Measurements from ENCODE around the gene IFT122.
"Not testable (repeated sequence)": the region's sequence is repeated elsewhere in the genome, so short reads cannot be mapped to it uniquely, and the experiment has no call there.

Gene IFT122

DNA sequence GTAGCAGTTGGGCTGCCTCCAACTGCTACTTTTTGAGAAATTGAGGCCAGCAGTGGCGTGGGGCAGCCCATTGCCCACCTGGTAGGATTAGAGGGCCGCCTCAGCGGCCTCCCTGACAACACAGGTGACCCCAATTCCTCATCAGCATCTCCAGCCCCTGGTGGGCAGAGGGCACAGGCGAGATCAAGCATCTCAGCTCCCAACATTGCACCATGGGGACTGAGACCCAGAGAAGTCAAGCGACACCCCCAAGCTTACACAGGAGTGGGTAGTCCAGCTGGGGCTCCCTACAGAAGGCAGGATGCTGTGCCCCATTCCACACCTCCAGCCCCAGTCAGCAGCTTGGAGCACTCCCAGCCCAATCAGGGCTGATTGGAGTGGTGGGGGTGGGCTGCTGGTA lies 102.7 kb downstream of the IFT122 start:
- no peak overlapping the region for H3K4me3 ChIP-seq (ENCODE audit: extremely low read depth, insufficient read depth, low read length, poor library complexity, severe bottlenecking)
- H3K9me3 ChIP-seq (ENCODE audit: control insufficient read depth, low read length): no peaks in the 10 kb centered on the region
- H3K4me1 ChIP-seq (ENCODE audit: control insufficient read depth, insufficient read depth, low read length, poor library complexity, severe bottlenecking): no peaks in the 10 kb centered on the region
- WGBS, 2 experiments (ENCODE audit: insufficient coverage in 2 of 2): 88 to 90% methylated on average over 4 of the region's 5 CpGs
- H3K36me3 ChIP-seq (ENCODE audit: control insufficient read depth, insufficient read depth, low read length): no peaks in the 10 kb centered on the region
- no peak overlapping the region for H3K27ac ChIP-seq (ENCODE audit: low read depth, low read length, severe bottlenecking)

DNA sequence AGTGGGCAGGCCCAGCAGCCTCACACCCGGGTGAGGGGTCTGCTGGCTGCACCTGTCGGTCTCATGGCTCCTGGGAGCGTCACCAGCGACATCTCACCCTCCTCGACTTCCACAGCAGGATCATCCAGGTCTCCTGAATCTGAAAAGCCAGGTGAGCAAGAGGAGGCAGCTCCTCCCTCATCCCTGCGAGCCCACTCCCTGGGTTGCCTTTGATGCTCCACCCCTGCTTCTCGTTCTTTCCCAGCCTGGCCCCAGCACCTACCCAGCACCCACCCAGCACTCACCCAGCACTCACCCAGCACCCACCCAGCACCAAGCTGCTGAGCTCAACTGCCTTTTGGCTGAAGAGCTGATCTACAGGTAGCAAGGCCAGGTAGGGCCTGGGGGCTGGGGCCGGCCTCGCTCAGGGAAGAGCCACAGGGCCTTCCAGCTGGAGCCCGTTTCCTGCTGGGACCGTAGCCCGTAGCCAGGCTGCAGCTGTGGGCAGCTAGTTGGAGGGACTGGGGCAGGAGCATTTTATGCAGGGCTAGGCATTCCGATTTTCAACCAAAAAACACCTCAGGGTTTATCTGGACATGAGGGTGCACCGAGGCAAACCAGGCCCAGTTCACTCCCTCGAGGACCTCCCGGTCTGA lies 103.2 kb downstream of the IFT122 start, which contains the start of gene H1-8:
Gene H1-8, plus strand, starts transcription at position 20 of the 635 bp plus-strand sequence. Its CDS starts 44 bp downstream, at position 64.
- no peaks in the 10 kb centered on the region for H3K36me3 ChIP-seq (ENCODE audit: control insufficient read depth, insufficient read depth, low read length)
- H3K4me3 ChIP-seq (ENCODE audit: extremely low read depth, insufficient read depth, low read length, poor library complexity, severe bottlenecking): no peak within 1 kb of the TSS
- WGBS, 2 experiments (ENCODE audit: insufficient coverage in 2 of 2): 89 to 91% methylated on average over 12 to 15 of the region's 16 CpGs
- H3K4me1 ChIP-seq (ENCODE audit: control insufficient read depth, insufficient read depth, low read length, poor library complexity, severe bottlenecking): no peaks in the 10 kb centered on the region
- H3K27ac ChIP-seq (ENCODE audit: low read depth, low read length, severe bottlenecking): no peak within 1 kb of the TSS
- no peaks in the 10 kb centered on the region for H3K9me3 ChIP-seq (ENCODE audit: control insufficient read depth, low read length)

DNA sequence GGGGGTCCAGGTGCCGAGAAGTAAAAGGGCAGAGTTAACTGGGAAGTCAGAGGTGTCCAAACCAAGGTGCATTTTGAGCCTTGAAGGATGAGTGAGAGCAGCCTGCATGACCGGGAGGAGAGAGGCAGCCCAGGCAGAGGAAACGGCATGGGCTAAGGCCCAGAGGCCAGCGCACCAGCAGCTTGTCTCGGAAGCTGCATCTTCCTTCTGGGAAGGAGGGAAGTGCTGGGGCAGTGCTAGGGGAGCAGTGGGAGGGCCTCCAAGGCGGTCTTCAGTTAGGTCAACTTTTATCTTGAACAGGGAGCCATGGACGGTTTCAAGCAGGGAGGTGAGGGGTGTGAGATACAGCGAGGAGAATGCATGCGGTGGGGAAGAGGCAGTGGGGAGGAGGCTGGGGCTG lies 104.0 kb downstream of the IFT122 start:
- Histone ChIP-seq H3K4me1 (ENCODE audit: control insufficient read depth, insufficient read depth, low read length, poor library complexity, severe bottlenecking) (peaks cover 3% of the 10 kb centered on the region), H3K9me3 (ENCODE audit: control insufficient read depth, low read length) (no peaks in the 10 kb centered on the region), H3K36me3 (ENCODE audit: control insufficient read depth, insufficient read depth, low read length) (no peaks in the 10 kb centered on the region), H3K4me3 (ENCODE audit: extremely low read depth, insufficient read depth, low read length, poor library complexity, severe bottlenecking) (no peak overlapping the region), H3K27ac (ENCODE audit: low read depth, low read length, severe bottlenecking) (no peak overlapping the region)
- 82 to 92% methylated on average over 9 of the region's 9 CpGs for WGBS, 2 experiments (ENCODE audit: insufficient coverage in 2 of 2)

DNA sequence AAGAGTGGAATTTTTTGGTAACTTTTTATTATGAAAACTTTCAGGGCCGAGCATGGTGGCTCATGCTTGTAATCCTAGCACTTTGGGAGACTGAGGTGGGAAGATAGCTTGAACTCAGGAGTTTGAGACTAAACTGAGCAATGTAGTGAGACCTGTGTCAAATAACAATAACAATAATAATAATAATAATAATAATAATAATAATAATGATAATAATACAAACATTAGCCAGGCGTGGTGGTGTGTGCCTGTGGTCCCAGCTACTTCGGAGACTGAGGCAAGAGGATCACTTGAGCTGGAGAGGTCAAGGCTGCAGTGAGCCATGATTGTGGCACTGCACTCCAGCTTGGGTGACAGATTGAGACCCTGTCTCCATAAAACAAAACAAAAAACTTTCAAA lies 105.9 kb downstream of the IFT122 start:
- 100% methylated on average over 2 to 3 of the region's 3 CpGs for WGBS, 2 experiments (ENCODE audit: insufficient coverage in 2 of 2)
- H3K27ac ChIP-seq (ENCODE audit: low read depth, low read length, severe bottlenecking): not testable (repeated sequence)

DNA sequence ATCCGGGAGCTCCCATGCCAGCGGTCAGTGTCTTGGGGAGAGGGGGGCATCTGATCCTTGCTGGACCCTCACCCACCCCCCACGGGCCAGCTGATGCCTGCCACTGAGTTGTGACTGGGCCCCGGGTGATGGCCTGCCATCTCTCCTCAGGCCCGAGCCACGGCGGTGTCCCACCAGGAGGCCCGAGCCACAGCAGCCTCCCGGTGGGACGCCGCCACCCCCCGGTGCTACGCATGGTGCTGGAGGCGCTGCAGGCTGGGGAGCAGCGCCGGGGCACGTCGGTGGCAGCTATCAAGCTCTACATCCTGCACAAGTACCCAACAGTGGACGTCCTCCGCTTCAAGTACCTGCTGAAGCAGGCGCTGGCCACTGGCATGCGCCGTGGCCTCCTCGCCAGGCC lies 107.2 kb downstream of the IFT122 start:
- H3K9me3 ChIP-seq (ENCODE audit: control insufficient read depth, low read length): no peaks in the 10 kb centered on the region
- H3K27ac ChIP-seq (ENCODE audit: low read depth, low read length, severe bottlenecking): no peak overlapping the region
- H3K4me1 ChIP-seq (ENCODE audit: control insufficient read depth, insufficient read depth, low read length, poor library complexity, severe bottlenecking): peaks cover 14% of the 10 kb centered on the region
- 96 to 98% methylated on average over 20 to 24 of the region's 24 CpGs for WGBS, 2 experiments (ENCODE audit: insufficient coverage in 2 of 2)
- H3K36me3 ChIP-seq (ENCODE audit: control insufficient read depth, insufficient read depth, low read length): no peaks in the 10 kb centered on the region
- H3K4me3 ChIP-seq (ENCODE audit: extremely low read depth, insufficient read depth, low read length, poor library complexity, severe bottlenecking): no peak overlapping the region

More for the DNA sequence above, 105.9 kb downstream of the IFT122 start:
- H3K4me1 ChIP-seq (ENCODE audit: control insufficient read depth, insufficient read depth, low read length, poor library complexity, severe bottlenecking): peaks cover 10% of the 10 kb centered on the region
- H3K4me3 ChIP-seq (ENCODE audit: extremely low read depth, insufficient read depth, low read length, poor library complexity, severe bottlenecking); H3K36me3 ChIP-seq (ENCODE audit: control insufficient read depth, insufficient read depth, low read length); H3K9me3 ChIP-seq (ENCODE audit: control insufficient read depth, low read length): not testable (repeated sequence)

DNA sequence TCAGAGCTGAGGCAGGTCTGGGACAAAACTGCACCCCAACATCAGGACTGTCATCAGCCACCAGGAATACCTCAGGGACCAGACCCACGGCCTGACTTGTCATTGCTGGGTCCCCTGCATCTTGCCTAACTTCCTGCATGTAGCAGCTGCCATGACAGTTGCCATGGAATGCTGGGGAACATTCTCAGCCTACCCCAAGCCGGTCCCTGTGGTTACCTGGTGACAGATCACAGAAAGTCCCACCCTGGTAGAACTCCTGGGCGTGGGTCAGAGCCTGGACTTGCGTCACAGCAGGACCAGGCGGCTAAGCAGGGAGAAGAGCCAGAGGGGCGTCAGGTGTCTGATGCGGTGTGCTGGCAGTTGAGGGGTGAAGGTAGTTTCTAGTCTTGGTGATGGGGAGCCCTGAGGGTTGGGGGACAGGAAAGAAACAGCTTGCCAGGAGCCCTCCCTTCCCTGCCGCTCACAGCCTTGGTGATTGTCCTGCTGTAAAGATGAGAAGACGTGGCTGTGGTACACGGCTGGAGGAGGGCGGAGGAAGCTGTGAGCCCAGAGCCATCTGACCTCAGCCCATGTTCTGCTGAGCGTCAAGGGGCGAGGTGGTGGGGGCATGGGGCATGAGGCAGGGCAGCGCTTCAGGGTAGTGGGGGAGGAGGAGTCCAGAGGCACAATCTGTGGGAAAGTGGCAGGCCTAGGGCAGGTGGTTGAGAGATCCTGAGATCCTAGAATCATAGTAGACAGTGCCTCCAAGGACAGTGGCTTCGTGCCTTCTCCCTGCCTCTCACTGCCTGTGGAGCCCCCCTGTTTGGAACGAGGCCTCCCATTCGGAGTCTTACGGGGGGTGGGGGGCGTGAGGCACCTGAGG lies 108.3 kb downstream of the IFT122 start:
- H3K4me3 ChIP-seq (ENCODE audit: extremely low read depth, insufficient read depth, low read length, poor library complexity, severe bottlenecking): no peak overlapping the region
- WGBS, 2 experiments (ENCODE audit: insufficient coverage in 2 of 2): 89 to 94% methylated on average over 15 to 19 of the region's 19 CpGs
- H3K4me1 ChIP-seq (ENCODE audit: control insufficient read depth, insufficient read depth, low read length, poor library complexity, severe bottlenecking): peaks cover 25% of the 10 kb centered on the region
- no peaks in the 10 kb centered on the region for H3K9me3 ChIP-seq (ENCODE audit: control insufficient read depth, low read length)
- no peaks in the 10 kb centered on the region for H3K36me3 ChIP-seq (ENCODE audit: control insufficient read depth, insufficient read depth, low read length)
- H3K27ac ChIP-seq (ENCODE audit: low read depth, low read length, severe bottlenecking): peak overlapping the region; percentile 29

DNA sequence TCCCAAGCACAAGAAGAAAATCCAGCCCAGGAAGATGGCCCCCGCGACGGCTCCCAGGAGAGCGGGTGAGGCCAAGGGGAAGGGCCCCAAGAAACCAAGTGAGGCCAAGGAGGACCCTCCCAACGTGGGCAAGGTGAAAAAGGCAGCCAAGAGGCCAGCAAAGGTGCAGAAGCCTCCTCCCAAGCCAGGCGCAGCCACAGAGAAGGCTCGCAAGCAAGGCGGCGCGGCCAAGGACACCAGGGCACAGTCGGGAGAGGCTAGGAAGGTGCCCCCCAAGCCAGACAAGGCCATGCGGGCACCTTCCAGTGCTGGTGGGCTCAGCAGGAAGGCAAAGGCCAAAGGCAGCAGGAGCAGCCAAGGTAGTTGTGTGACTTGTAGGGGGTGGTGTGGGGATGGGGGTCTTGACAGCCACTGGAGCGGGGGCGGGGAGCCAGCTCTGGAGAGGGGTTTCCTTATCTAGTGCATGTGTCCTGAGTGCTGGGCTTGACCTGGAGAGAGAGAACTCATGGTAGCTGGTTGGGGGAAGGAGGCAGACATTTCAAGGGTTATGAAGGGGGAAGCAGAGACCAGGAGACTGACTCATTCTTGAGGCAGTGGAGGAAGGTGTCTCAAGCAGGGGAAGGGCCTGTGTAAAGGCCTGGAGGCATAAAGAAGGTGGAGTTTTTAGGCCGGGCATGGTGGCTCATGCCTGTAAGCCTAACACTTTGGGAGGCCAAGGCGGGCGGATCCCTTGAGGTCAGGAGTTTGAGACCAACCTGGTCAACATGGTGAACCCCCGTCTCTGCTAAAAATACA lies 109.2 kb downstream of the IFT122 start:
- 96 to 97% methylated on average over 16 to 17 of the region's 18 CpGs for WGBS, 2 experiments (ENCODE audit: insufficient coverage in 2 of 2)
- H3K4me3 ChIP-seq (ENCODE audit: extremely low read depth, insufficient read depth, low read length, poor library complexity, severe bottlenecking): no peak overlapping the region
- H3K36me3 ChIP-seq (ENCODE audit: control insufficient read depth, insufficient read depth, low read length): peaks cover under 1% of the 10 kb centered on the region
- H3K4me1 ChIP-seq (ENCODE audit: control insufficient read depth, insufficient read depth, low read length, poor library complexity, severe bottlenecking): peaks cover 27% of the 10 kb centered on the region
- H3K9me3 ChIP-seq (ENCODE audit: control insufficient read depth, low read length): no peaks in the 10 kb centered on the region
- H3K27ac ChIP-seq (ENCODE audit: low read depth, low read length, severe bottlenecking): peak overlapping the region; percentile 29

DNA sequence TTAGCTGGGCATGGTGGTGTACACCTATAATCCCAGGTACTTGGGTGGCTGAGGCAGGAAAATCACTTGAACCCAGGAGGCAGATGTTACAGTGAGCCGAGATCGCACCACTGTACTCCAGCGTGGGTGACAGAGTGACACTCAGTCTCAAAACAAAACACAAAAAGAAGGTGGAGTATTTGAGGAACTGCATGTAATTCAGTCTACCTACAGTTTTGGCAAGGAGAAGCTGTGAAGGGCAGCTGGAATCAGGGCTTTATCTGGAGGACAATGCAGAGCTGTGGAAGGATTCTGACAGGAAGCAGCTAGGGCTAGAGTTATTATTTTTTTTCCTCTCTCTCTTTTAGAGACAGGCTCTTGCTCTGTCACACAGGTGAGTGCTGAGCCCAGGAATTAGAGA lies 109.8 kb downstream of the IFT122 start:
- H3K36me3 ChIP-seq (ENCODE audit: control insufficient read depth, insufficient read depth, low read length): peaks cover 6% of the 10 kb centered on the region
- H3K4me1 ChIP-seq (ENCODE audit: control insufficient read depth, insufficient read depth, low read length, poor library complexity, severe bottlenecking): peaks cover 32% of the 10 kb centered on the region
- H3K27ac ChIP-seq (ENCODE audit: low read depth, low read length, severe bottlenecking): no peak overlapping the region
- H3K9me3 ChIP-seq (ENCODE audit: control insufficient read depth, low read length): no peaks in the 10 kb centered on the region
- no peak overlapping the region for H3K4me3 ChIP-seq (ENCODE audit: extremely low read depth, insufficient read depth, low read length, poor library complexity, severe bottlenecking)
- 96% methylated on average over 3 of the region's 3 CpGs; no CpG with 5 or more reads in 1 of the 2 experiments for WGBS, 2 experiments (ENCODE audit: insufficient coverage in 2 of 2)

DNA sequence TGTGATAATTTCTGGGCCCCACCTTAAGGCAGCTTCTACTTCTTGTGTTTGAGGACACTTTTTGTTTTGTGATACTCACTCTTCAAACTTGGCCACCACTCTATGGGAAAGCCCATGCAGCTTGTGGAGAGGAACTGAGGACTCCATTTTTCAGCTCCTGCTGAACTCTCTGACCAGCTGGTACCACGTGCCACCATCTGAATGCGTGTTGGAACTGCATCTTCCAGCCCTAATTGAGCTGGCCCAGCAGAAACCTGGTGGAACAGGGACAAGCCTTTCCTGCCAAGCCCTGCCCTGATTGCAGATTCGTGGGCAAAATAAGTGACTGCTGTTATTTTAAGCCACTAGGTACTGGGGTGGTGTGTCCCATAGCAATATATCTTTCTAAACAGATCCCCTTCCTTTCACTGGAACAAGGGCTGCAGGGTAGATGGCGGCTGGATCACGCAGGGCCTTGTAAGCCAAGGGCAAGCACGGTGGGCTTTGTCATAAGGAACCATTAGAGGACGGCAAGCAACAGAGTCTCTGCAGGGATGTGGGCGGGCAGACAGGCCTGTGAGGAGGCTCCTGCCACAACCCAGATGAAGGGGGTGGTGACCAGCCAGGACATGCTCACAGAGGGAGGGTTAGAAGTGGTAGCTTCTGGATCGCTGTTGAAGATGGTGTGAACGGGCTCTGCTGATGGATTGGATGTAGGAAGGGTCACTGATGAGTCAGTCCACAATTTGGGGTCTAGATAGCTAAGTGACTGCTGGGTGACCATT lies 112.4 kb downstream of the IFT122 start:
- Histone ChIP-seq H3K27ac (ENCODE audit: low read depth, low read length, severe bottlenecking) (peak overlapping the region; percentile 36), H3K36me3 (ENCODE audit: control insufficient read depth, insufficient read depth, low read length) (peaks cover 32% of the 10 kb centered on the region), H3K9me3 (ENCODE audit: control insufficient read depth, low read length) (no peaks in the 10 kb centered on the region), H3K4me1 (ENCODE audit: control insufficient read depth, insufficient read depth, low read length, poor library complexity, severe bottlenecking) (peaks cover 48% of the 10 kb centered on the region), H3K4me3 (ENCODE audit: extremely low read depth, insufficient read depth, low read length, poor library complexity, severe bottlenecking) (no peak overlapping the region)
- 62 to 67% methylated on average over 9 to 10 of the region's 10 CpGs for WGBS, 2 experiments (ENCODE audit: insufficient coverage in 2 of 2)

DNA sequence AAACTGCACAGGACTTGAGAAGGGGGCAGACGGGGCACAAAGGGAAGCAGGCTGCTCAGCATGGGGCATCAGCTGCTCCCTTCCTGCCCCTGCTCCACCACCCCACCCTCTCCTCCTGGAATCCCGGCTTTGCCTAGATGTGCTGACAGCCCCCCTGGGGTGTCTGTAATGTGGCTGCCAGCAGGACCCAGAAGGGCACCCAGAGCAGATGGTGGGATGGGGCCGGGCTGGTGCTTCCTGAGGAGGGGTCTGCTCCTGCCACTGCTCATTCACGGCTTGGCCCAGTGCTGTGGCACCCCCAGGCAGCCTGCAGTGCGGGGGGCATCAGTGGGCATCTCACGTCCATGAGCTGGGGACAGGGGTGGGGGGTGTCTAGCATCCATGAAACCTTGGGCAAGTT lies 113.1 kb downstream of the IFT122 start:
- H3K4me1 ChIP-seq (ENCODE audit: control insufficient read depth, insufficient read depth, low read length, poor library complexity, severe bottlenecking): peaks cover 51% of the 10 kb centered on the region
- no peaks in the 10 kb centered on the region for H3K9me3 ChIP-seq (ENCODE audit: control insufficient read depth, low read length)
- no peak overlapping the region for H3K27ac ChIP-seq (ENCODE audit: low read depth, low read length, severe bottlenecking)
- WGBS, 2 experiments (ENCODE audit: insufficient coverage in 2 of 2): 76 to 91% methylated on average over 4 to 5 of the region's 6 CpGs
- peaks cover 39% of the 10 kb centered on the region for H3K36me3 ChIP-seq (ENCODE audit: control insufficient read depth, insufficient read depth, low read length)
- H3K4me3 ChIP-seq (ENCODE audit: extremely low read depth, insufficient read depth, low read length, poor library complexity, severe bottlenecking): no peak overlapping the region

All from mesodermal cell (in vitro differentiated cells).